ENCODE measurements around the gene LYZ. TPM values are rescaled to one million over a fixed set of nuclear protein-coding genes. Genes with fewer than 3 reads are reported as not detected.

The LYZ gene
- total and polyA plus RNA-seq, 7 donors, result 28.0 to 652 (median 70.6) TPM

GRCh38 chr12:69383074-69383473 lies 34.9 kb downstream of the LYZ start:
- TF ChIP-seq CTCF (IDR thresholded peaks at IDR 0.05), result no peak
- no peak for TF ChIP-seq POLR2AphosphoS5 (IDR thresholded peaks at IDR 0.05)
- no peak for TF ChIP-seq POLR2A (IDR thresholded peaks at IDR 0.05)
- TF ChIP-seq EP300 (IDR thresholded peaks at IDR 0.05), result no peak
- no peak overlapping the region for H3K27ac ChIP-seq
- intact Hi-C loops (cut with DNase I), result no loop called here
- no peak overlapping the region for H3K4me3 ChIP-seq
- no peak for DNase-seq
- H3K36me3 ChIP-seq, result peaks cover 0 to 13% (median 0%) of the 10 kb centered on the region in 4 donors
- no peaks in the 10 kb centered on the region for H3K4me1 ChIP-seq
- WGBS, 2 donors, result 99% methylated on average over 1 of the region's 1 CpG
- H3K9me3 ChIP-seq, result no peaks in the 10 kb centered on the region
- H3K27me3 ChIP-seq, result no peaks in the 10 kb centered on the region

GRCh38 chr12:69385038-69385437 lies 36.9 kb downstream of the LYZ start:
- no peak for TF ChIP-seq POLR2AphosphoS5 (IDR thresholded peaks at IDR 0.05)
- TF ChIP-seq CTCF (IDR thresholded peaks at IDR 0.05), result no peak
- no peak for TF ChIP-seq EP300 (IDR thresholded peaks at IDR 0.05)
- no peak for TF ChIP-seq POLR2A (IDR thresholded peaks at IDR 0.05)
- no peaks in the 10 kb centered on the region for H3K27me3 ChIP-seq
- no peak overlapping the region for H3K27ac ChIP-seq
- H3K36me3 ChIP-seq, result peaks cover 0 to 2% (median 0%) of the 10 kb centered on the region in 4 donors
- no peak for DNase-seq
- no peaks in the 10 kb centered on the region for H3K4me1 ChIP-seq
- no peaks in the 10 kb centered on the region for H3K9me3 ChIP-seq
- intact Hi-C loops (cut with DNase I), result no loop called here
- no peak overlapping the region for H3K4me3 ChIP-seq
- 75 to 85% methylated on average over 3 of the region's 3 CpGs for WGBS, 2 donors

- Histone ChIP-seq H3K4me1 (no peaks in the 10 kb centered on the region), H3K27ac (no peak overlapping the region), H3K36me3 (peaks cover 0 to 19% (median 0%) of the 10 kb centered on the region in 4 donors), H3K4me3 (no peak overlapping the region), H3K27me3 (no peaks in the 10 kb centered on the region), H3K9me3 (no peaks in the 10 kb centered on the region)
- TF ChIP-seq CTCF (IDR thresholded peaks at IDR 0.05), result no peak
- no peak for TF ChIP-seq POLR2A (IDR thresholded peaks at IDR 0.05)
- TF ChIP-seq POLR2AphosphoS5 (IDR thresholded peaks at IDR 0.05), result no peak
- TF ChIP-seq EP300 (IDR thresholded peaks at IDR 0.05), result no peak
- no peak for DNase-seq
- intact Hi-C loops (cut with DNase I), result no loop called here
- WGBS, 2 donors, result 88 to 90% methylated on average over 2 of the region's 2 CpGs
Observed at GRCh38 chr12:69386921-69387320, 38.7 kb downstream of the LYZ start.

GRCh38 chr12:69388371-69388770 lies 40.2 kb downstream of the LYZ start:
- 81 to 94% methylated on average over 1 of the region's 1 CpG for WGBS, 2 donors
- Histone ChIP-seq H3K4me1 (no peaks in the 10 kb centered on the region), H3K9me3 (no peaks in the 10 kb centered on the region), H3K36me3 (peaks cover 0 to 19% (median 0%) of the 10 kb centered on the region in 4 donors), H3K27ac (no peak overlapping the region), H3K27me3 (no peaks in the 10 kb centered on the region), H3K4me3 (no peak overlapping the region)
- intact Hi-C loops (cut with DNase I), result no loop called here
- DNase-seq, result no peak
- TF ChIP-seq POLR2A (IDR thresholded peaks at IDR 0.05), result no peak
- no peak for TF ChIP-seq EP300 (IDR thresholded peaks at IDR 0.05)
- TF ChIP-seq CTCF (IDR thresholded peaks at IDR 0.05), result peak in 3 of 4 experiments; percentile 14 to 35 (median 33)
- no peak for TF ChIP-seq POLR2AphosphoS5 (IDR thresholded peaks at IDR 0.05)

- intact Hi-C loops (cut with DNase I), result no loop called here
- WGBS, 2 donors, result 16 to 36% methylated on average over 1 of the region's 1 CpG
Observed at GRCh38 chr12:69389831-69390230, 41.6 kb downstream of the LYZ start.

More at GRCh38 chr12:69389831-69390230, 41.6 kb downstream of the LYZ start:
- no peak for TF ChIP-seq EP300 (IDR thresholded peaks at IDR 0.05)
- TF ChIP-seq CTCF (IDR thresholded peaks at IDR 0.05), result no peak
- no peak overlapping the region for H3K4me3 ChIP-seq
- peaks cover 0 to 19% (median 0%) of the 10 kb centered on the region in 4 donors for H3K36me3 ChIP-seq
- no peak for DNase-seq
- H3K4me1 ChIP-seq, result no peaks in the 10 kb centered on the region
- H3K27me3 ChIP-seq, result no peaks in the 10 kb centered on the region
- no peaks in the 10 kb centered on the region for H3K9me3 ChIP-seq
- no peak overlapping the region for H3K27ac ChIP-seq
